H1 (cell line): Measurements from ENCODE around the gene MTCH2. TPM values are rescaled to one million over a fixed set of nuclear protein-coding genes. Genes with fewer than 3 reads are reported as not detected.

Experiments
- CREB1 ChIP-seq: IDR thresholded peaks from 2 replicates; pipeline ENCODE4 v1.6.1; 2012; ENCODE audit warnings: inconsistent platforms
- JUN ChIP-seq: IDR thresholded peaks from 2 replicates; pipeline ENCODE4 v1.6.1; 2011; ENCODE audit warnings: low read depth, mild to moderate bottlenecking, improper control_type of control experiment, low read length
- NRF1 ChIP-seq: IDR thresholded peaks from 2 replicates; pipeline ENCODE4 v1.6.1; 2011; ENCODE audit warnings: mild to moderate bottlenecking, low read depth, low read length, improper control_type of control experiment
- POU5F1 ChIP-seq: IDR thresholded peaks from 2 replicates; pipeline ENCODE4 v1.6.1; 2011; ENCODE audit warnings: low read depth, mild to moderate bottlenecking, low read length, moderate library complexity
- polyA plus RNA-seq, 7 experiments: library from polyadenylated mRNA; depleted of rRNA in 3 of 7; stranded (reverse) in 5 of 7; unstranded in 2 of 7; fragments of >200 nt in 5 of 7; fragments of 200-250 nt in 2 of 7; gene quantifications; 1 replicate in 5 of 7; 2 replicates in 1 of 7; 4 replicates in 1 of 7; pipeline versions ENCODE4 v1.2.1 to v1.2.3, GENCODE V29; 2011 to 2013; ENCODE audit warnings: missing spikeins in 2 of 7, mixed read lengths in 2 of 7
- total RNA-seq: library from RNA; stranded (reverse); fragmentation: NEBNext Ultra II Directional; extraction: Animal tissue kit (Norgen Biotek cat#: 25700); gene quantifications from 2 replicates; pipeline ENCODE4 v1.2.1, GENCODE V29; 2021

MTCH2 gene
- total and polyA plus RNA-seq, 2 of the 8 experiments (the other 6 are each of a cell fraction or from before 2014, with no cell fraction given): 157 to 171 TPM

GRCh38 chr11:47686151-47686550, 43.8 kb upstream of the MTCH2 start (continued):
- TF ChIP-seq NRF1 (no peak), CREB1 (no peak), POU5F1 (no peak), JUN (no peak)
